Neural cell (in vitro differentiated cells): ENCODE data around the gene SERPINA1. TPM values are rescaled to one million over a fixed set of nuclear protein-coding genes. Genes with fewer than 3 reads are reported as not detected.
"Not testable (repeated sequence)": the region's sequence is repeated elsewhere in the genome, so short reads cannot be mapped to it uniquely, and the experiment has no call there.

Experiments
- H2AFZ ChIP-seq: fragments of 200-600, 300-800 bp; sonication (generic), shearing (Covaris generic); 2 replicates; pipeline ENCODE4 v1.6.0; 2014; ENCODE audit warnings: low read depth, mild to moderate bottlenecking, antibody characterized with exemption, low read length, moderate library complexity
- H3F3A ChIP-seq: fragments of 200-600 bp; shearing (Covaris generic); 2 replicates; pipeline ENCODE4 v1.6.1; 2016; ENCODE audit warnings: mild to moderate bottlenecking, moderate library complexity, mixed read lengths, antibody characterized with exemption, low read length; ENCODE audit not compliant: insufficient read depth, poor library complexity, severe bottlenecking
- H3K27ac ChIP-seq: fragments of 200-600, 300-800 bp; sonication (generic), shearing (Covaris generic); 2 replicates; pipeline ENCODE4 v1.5.1; 2014; ENCODE audit warnings: mild to moderate bottlenecking, low read length, moderate library complexity
- H3K27me3 ChIP-seq: fragments of 300-800, 200-600 bp; sonication (generic), shearing (Covaris generic); 2 replicates; pipeline ENCODE4 v1.6.0; 2014; ENCODE audit warnings: mild to moderate bottlenecking, low read depth, low read length, moderate library complexity; ENCODE audit not compliant: insufficient read depth
- H3K36me3 ChIP-seq: fragments of 300-800, 200-600 bp; sonication (generic), shearing (Covaris generic); 2 replicates; pipeline ENCODE4 v1.5.1; 2014; ENCODE audit warnings: mild to moderate bottlenecking, antibody characterized with exemption, low read length, moderate library complexity; ENCODE audit not compliant: insufficient read depth
- H3K4me2 ChIP-seq: fragments of 300-800, 200-600 bp; sonication (generic), shearing (Covaris generic); 2 replicates; pipeline ENCODE4 v1.6.0; 2014; ENCODE audit warnings: mild to moderate bottlenecking, low read length
- H3K4me3 ChIP-seq: fragments of 300-800, 200-600 bp; sonication (generic), shearing (Covaris generic); 2 replicates; pipeline ENCODE4 v1.5.1; 2014; ENCODE audit warnings: mild to moderate bottlenecking, low read length, moderate library complexity
- H3K79me2 ChIP-seq: fragments of 200-600 bp; shearing (Covaris generic); replicated peaks from 2 replicates; pipeline ENCODE4 v1.6.0; 2014; ENCODE audit warnings: mild to moderate bottlenecking, low read length, moderate library complexity; ENCODE audit not compliant: insufficient read depth
- H3K9ac ChIP-seq: fragments of 300-800, 200-600 bp; sonication (generic), shearing (Covaris generic); 2 replicates; pipeline ENCODE4 v1.6.1; 2016; ENCODE audit warnings: mild to moderate bottlenecking, low read length, mixed read lengths
- H3K9me2 ChIP-seq: fragments of 200-600 bp; shearing (Covaris generic); 2 replicates; pipeline ENCODE4 v1.6.1; 2016; ENCODE audit warnings: mild to moderate bottlenecking, low read length, mixed read lengths; ENCODE audit not compliant: insufficient read depth
- H3K9me3 ChIP-seq: fragments of 200-600, 300-800 bp; sonication (generic), shearing (Covaris generic); 2 replicates; pipeline ENCODE4 v1.6.1; 2016; ENCODE audit warnings: mild to moderate bottlenecking, mixed run types, low read length, moderate library complexity, mixed read lengths
- H4K20me1 ChIP-seq: fragments of 200-600 bp; shearing (Covaris generic); 2 replicates; pipeline ENCODE4 v1.6.1; 2016; ENCODE audit warnings: mild to moderate bottlenecking, mixed run types; ENCODE audit not compliant: insufficient read depth
- EP300 ChIP-seq: fragments of 450-650 bp; conservative IDR thresholded peaks from 2 replicates; pipeline ENCODE4 v1.6.1; 2014; ENCODE audit warnings: antibody characterized with exemption, mild to moderate bottlenecking, moderate library complexity; ENCODE audit not compliant: poor library complexity, severe bottlenecking
- EZH2 ChIP-seq: fragments of 200-600, 300-800 bp; shearing (Covaris generic), sonication (generic); IDR thresholded peaks from 2 replicates; pipeline ENCODE4 v1.6.1; 2014; ENCODE audit warnings: antibody characterized with exemption, low read length, borderline replicate concordance, mild to moderate bottlenecking; ENCODE audit not compliant: insufficient read depth, poor library complexity, severe bottlenecking
- MXI1 ChIP-seq: fragments of 450-650 bp; conservative IDR thresholded peaks from 2 replicates; pipeline ENCODE4 v1.6.1; 2014; ENCODE audit warnings: antibody characterized with exemption, mild to moderate bottlenecking; ENCODE audit not compliant: poor library complexity, severe bottlenecking
- POLR2AphosphoS5 ChIP-seq: IDR thresholded peaks from 2 replicates; pipeline ENCODE4 v1.6.1; 2012
- RAD21 ChIP-seq: fragments of 450-650 bp; conservative IDR thresholded peaks from 2 replicates; pipeline ENCODE4 v1.6.1; 2014; ENCODE audit warnings: antibody characterized with exemption, mild to moderate bottlenecking, moderate library complexity
- SMC3 ChIP-seq: fragments of 450-650 bp; conservative IDR thresholded peaks from 2 replicates; pipeline ENCODE4 v1.6.1; 2014; ENCODE audit warnings: antibody characterized with exemption, mild to moderate bottlenecking, moderate library complexity; ENCODE audit not compliant: poor library complexity
- TAF1 ChIP-seq: IDR thresholded peaks from 2 replicates; pipeline ENCODE4 v1.6.1; 2012; ENCODE audit warnings: low read depth
- polyA plus RNA-seq: library from polyadenylated mRNA; depleted of rRNA; stranded (reverse); fragments of >200 nt; gene quantifications from 2 replicates; pipeline ENCODE4 v1.2.3, GENCODE V29; 2014
- TF ChIP-seq, protein P1 (sequence below): fragments of 450-650 bp; IDR thresholded peaks from 2 replicates; pipeline ENCODE4 v1.5.1; 2014; ENCODE audit warnings: antibody characterized with exemption, mild to moderate bottlenecking, moderate library complexity; ENCODE audit not compliant: poor library complexity, severe bottlenecking
- TF ChIP-seq, protein P2 (sequence below): IDR thresholded peaks from 2 replicates; pipeline ENCODE4 v1.6.1; 2012; ENCODE audit warnings: borderline replicate concordance

SERPINA1 gene
- polyA plus RNA-seq, 1 donor from 2014 or later = not detected

DNA sequence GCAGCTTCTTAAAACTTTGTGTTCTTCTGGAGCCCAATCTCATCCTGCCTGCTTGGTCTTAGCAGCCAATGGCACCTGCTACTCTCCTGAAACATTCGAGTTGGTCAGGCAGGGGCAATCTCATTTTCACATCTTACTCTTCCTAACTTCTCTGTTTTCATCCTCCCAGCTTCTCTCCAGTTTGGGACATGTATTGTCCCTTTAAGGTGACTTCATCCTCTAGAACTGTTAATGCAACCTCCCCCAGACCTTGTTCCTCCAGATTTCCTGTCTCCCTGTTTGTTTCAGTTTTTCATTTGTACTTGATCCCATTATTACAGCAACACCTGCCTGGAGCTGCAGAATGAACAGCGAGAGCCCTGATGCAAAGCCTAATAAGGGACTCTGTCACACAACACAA, 32.9 kb upstream of the SERPINA1 start:
- no peaks in the 10 kb centered on the region for H3F3A ChIP-seq
- H3K4me2 ChIP-seq = no peak overlapping the region
- H3K36me3 ChIP-seq = no peaks in the 10 kb centered on the region
- H3K79me2 ChIP-seq = no peaks in the 10 kb centered on the region
- H2AFZ ChIP-seq = no peak overlapping the region
- H4K20me1 ChIP-seq = no peaks in the 10 kb centered on the region
- H3K9ac ChIP-seq = no peak overlapping the region
- H3K9me3 ChIP-seq = no peaks in the 10 kb centered on the region
- no peak overlapping the region for H3K4me3 ChIP-seq
- no peak overlapping the region for H3K27ac ChIP-seq
- H3K9me2 ChIP-seq = no peaks in the 10 kb centered on the region
- no peak for TF ChIP-seq TAF1
- TF ChIP-seq EZH2 = no peak
- TF ChIP-seq SMC3 = no peak
- TF ChIP-seq POLR2AphosphoS5 = no peak
- TF ChIP-seq, protein P1, sequence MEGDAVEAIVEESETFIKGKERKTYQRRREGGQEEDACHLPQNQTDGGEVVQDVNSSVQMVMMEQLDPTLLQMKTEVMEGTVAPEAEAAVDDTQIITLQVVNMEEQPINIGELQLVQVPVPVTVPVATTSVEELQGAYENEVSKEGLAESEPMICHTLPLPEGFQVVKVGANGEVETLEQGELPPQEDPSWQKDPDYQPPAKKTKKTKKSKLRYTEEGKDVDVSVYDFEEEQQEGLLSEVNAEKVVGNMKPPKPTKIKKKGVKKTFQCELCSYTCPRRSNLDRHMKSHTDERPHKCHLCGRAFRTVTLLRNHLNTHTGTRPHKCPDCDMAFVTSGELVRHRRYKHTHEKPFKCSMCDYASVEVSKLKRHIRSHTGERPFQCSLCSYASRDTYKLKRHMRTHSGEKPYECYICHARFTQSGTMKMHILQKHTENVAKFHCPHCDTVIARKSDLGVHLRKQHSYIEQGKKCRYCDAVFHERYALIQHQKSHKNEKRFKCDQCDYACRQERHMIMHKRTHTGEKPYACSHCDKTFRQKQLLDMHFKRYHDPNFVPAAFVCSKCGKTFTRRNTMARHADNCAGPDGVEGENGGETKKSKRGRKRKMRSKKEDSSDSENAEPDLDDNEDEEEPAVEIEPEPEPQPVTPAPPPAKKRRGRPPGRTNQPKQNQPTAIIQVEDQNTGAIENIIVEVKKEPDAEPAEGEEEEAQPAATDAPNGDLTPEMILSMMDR = no peak
- no peak for TF ChIP-seq EP300
- TF ChIP-seq MXI1 = no peak
- TF ChIP-seq, protein P2, sequence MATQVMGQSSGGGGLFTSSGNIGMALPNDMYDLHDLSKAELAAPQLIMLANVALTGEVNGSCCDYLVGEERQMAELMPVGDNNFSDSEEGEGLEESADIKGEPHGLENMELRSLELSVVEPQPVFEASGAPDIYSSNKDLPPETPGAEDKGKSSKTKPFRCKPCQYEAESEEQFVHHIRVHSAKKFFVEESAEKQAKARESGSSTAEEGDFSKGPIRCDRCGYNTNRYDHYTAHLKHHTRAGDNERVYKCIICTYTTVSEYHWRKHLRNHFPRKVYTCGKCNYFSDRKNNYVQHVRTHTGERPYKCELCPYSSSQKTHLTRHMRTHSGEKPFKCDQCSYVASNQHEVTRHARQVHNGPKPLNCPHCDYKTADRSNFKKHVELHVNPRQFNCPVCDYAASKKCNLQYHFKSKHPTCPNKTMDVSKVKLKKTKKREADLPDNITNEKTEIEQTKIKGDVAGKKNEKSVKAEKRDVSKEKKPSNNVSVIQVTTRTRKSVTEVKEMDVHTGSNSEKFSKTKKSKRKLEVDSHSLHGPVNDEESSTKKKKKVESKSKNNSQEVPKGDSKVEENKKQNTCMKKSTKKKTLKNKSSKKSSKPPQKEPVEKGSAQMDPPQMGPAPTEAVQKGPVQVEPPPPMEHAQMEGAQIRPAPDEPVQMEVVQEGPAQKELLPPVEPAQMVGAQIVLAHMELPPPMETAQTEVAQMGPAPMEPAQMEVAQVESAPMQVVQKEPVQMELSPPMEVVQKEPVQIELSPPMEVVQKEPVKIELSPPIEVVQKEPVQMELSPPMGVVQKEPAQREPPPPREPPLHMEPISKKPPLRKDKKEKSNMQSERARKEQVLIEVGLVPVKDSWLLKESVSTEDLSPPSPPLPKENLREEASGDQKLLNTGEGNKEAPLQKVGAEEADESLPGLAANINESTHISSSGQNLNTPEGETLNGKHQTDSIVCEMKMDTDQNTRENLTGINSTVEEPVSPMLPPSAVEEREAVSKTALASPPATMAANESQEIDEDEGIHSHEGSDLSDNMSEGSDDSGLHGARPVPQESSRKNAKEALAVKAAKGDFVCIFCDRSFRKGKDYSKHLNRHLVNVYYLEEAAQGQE = no peak
- TF ChIP-seq RAD21 = no peak
- H3K27me3 ChIP-seq = no peaks in the 10 kb centered on the region

DNA sequence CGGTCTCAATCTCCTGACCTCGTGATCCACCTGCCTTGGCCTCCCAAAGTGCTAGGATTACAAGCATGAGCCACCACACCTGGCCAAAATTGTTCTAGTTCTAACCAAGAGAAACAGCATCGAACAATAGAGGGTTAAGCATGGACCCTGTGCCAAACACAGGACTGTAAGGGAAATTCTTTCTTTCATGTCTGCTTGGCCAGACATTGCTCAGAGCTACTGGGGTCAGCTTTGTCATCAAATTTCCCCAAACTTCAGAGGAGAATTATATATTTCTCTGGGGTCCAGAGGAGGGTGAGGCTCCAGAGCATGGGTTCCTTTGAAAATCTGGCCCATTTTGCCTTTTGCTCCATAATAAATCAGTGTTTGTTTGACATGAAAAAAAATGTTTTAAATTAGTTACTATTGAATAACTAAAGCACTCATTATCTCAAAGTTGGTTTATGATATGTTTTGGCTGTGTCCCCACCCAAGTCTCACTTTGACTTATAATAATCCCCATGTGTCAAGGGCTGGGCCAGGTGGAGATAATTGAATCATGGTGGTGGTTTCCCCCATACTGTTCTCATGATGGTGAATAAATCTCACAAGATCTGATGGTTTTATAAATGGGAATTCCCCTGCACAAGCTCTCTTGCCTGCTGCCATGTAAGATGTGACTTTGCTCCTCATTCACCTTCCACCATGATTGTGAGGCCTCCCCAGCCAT, 29.2 kb upstream of the SERPINA1 start:
- H3K4me2 ChIP-seq, H4K20me1 ChIP-seq, H3K79me2 ChIP-seq, H3K27ac ChIP-seq, H3K4me3 ChIP-seq, H3K36me3 ChIP-seq, H3K9me3 ChIP-seq, H3F3A ChIP-seq, H3K9me2 ChIP-seq, H2AFZ ChIP-seq, H3K9ac ChIP-seq, H3K27me3 ChIP-seq: not testable (repeated sequence)
